Stimulated activated naive CD4-positive, alpha-beta T cell treated with Interleukin-2 at 50 U/mL for 16 hours (primary cell): ENCODE data around the gene ACOT7.
"Not testable (repeated sequence)": the region's sequence is repeated elsewhere in the genome, so short reads cannot be mapped to it uniquely, and the experiment has no call there.

Source experiments
- DNase-seq: peaks from one replicate; lab custom pipeline; 2025; lab: John Stamatoyannopoulos, UW

ACOT7 gene, protein sequence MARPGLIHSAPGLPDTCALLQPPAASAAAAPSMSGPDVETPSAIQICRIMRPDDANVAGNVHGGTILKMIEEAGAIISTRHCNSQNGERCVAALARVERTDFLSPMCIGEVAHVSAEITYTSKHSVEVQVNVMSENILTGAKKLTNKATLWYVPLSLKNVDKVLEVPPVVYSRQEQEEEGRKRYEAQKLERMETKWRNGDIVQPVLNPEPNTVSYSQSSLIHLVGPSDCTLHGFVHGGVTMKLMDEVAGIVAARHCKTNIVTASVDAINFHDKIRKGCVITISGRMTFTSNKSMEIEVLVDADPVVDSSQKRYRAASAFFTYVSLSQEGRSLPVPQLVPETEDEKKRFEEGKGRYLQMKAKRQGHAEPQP

DNA sequence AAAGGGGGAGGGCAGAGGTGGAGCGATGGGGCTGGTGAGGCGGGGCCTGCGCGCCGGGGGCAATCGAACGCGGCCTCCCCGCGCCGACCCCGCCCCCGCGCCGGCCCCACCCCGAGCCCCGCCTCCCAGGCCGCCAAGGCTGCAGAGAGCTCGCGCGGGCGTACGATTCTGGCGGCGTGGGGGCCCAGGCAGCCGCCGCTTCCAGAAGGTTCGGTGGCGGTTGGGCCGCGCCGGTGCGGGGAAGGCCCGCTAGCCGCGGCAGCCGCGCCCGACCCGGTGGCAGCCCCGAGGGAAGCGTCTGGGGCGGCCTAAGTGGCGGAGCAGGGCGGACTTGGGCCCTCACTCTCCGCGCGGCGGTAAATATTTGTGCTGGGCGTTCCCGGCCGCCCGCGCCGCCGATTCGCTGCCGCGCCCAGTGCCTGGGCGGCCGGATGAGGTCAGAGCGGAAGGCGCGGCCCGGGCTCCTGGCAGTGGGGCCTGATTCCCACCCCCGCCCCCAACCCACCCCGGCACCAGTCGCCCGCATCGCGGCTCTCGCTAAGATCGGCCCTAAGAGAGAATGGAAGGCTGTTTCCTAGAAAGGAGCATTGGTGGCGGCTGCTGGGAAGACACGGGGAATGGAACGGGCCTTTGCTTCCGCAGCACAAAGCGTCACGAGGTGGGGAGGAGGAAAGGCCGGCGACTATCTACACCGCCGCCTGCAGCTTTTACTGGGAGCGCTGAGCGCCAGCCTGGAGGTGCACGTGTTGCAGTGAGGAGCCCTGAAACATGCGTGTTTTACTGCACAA, at the start of gene ACOT7:
Gene ACOT7 (minus strand): TSS at position 368 of the 788 bp plus-strand sequence. CDS start 368 bp downstream, outside the sequence.
- DNase-seq = peak; percentile 92

DNA sequence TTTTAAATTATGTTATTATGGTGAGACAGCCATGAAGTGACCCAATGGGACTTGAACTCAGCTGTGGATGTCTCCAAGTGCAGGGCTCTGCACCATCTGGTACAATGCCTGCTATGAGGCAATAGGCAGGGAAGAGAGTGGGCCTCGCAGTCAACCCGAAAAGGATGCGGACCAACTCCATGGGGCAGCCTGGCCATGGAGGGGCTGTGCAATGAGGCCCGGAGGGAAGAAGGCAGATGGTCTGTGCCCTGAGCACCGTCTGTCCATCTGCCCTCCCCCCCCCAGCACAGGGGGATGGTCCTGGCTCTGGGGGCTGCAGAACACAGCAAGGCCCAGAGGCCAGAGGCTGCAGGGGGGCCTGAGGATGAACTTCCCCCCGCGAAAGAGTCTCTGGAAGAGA, 48.0 kb upstream of the ACOT7 start:
- DNase-seq = no peak

DNA sequence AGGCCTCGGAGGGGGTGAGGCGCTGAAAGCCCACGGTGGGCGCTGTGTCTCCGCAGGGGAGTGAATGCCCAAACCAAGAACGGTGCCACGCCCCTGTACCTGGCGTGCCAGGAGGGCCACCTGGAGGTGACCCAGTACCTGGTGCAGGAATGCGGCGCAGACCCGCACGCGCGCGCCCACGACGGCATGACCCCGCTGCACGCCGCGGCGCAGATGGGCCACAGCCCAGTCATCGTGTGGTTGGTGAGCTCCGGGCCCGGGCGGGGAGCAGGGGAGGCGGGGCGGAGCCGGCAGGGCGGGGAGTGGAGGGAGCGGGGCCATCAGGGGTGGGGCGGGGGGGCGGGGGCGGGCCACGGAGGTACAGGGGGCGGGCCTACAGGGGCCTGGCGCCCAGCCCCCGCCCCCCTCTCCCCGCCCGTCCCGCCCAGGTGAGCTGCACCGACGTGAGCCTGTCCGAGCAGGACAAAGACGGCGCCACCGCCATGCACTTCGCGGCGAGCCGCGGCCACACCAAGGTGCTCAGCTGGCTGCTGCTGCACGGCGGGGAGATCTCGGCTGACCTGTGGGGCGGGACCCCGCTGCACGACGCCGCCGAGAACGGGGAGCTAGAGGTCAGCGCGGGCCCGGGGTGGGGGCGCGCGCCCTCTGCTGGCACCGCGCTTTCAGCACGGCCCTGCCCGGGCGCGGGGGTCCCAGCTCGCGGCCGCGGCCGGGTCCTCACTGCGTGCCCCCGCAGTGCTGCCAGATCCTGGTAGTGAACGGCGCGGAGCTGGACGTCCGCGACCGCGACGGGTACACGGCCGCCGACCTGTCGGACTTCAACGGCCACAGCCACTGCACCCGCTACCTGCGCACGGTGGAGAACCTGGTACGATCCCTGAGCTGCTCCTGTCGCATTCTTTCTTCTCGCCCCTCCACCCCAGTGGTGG, 46.9 kb upstream of the ACOT7 start:
- DNase-seq = peak; percentile 79

DNA sequence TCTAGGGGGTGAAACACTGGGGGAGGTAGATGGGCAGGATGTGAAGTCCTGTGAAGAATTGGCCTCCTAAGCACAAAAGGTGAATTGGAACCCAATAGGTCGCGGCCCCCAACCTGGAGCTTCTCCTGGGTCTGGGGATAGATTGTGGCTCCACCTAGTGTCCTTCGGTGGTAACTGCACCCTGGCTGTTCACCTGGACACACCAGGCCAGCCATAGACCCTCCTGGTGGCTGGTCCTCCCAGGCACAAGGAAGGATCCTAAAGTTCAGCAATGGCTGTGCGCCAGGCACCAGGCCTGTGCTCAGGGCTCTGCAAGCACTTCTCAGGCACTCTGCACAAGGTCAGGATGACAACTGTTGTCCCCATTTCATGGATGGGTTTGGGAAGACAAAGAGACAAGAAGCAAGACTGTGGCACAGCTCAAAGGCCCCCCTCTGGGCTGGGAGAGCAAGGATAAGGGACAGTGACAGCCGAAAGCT, 44.5 kb upstream of the ACOT7 start:
- DNase-seq = peak; percentile 62

DNA sequence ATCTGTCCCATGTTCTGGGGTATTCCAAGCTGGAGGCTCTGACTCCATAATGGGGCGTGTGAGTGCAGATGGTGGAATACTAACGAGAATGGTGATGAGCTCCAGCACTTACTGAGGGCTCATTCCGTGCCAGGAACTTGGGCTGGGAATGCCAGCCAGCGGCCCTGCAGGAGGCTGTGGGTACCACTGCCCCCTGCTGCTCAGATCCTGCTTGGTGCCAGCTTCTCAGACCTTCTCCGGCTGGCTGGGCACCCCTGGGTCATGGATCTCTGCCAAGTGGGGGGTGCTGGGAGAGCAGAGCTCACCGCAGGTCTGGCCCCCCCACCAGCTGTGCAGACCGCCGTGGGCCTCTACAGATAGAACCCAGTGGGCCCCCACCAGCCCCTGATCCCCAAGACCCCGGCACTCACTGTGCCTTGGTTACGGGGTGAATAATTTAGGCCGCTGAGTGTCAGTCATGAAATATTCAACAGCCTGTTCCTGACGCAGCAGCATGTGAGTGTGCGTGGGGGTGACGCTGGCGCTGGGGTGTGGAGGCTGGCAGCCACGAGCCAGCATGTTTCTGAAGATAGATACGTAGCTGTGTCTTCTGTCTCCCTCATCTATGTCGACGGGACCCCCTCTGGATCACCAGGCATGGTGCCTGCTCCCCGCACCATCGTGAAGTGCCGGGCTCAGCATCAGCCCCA, 43.6 kb upstream of the ACOT7 start:
- DNase-seq = not testable (repeated sequence)

DNA sequence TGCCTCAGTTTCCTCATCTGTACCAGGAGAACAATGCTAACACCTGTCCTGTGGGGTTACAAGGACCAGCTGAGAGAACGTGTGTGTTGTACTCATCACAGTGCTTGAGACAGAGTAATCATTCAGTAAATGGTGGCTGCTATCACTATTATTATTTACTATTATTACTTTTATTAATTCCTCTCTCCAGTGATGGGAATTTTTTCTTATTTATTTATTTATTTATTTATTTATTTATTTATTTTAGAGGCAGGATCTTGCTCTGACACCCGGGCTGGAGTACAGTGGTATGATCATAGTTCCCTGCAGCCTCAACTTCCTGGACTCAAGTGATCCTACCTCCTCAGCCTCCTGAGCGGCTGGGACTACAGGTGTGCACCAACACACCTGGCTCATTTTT, 42.7 kb upstream of the ACOT7 start:
- not testable (repeated sequence) for DNase-seq

DNA sequence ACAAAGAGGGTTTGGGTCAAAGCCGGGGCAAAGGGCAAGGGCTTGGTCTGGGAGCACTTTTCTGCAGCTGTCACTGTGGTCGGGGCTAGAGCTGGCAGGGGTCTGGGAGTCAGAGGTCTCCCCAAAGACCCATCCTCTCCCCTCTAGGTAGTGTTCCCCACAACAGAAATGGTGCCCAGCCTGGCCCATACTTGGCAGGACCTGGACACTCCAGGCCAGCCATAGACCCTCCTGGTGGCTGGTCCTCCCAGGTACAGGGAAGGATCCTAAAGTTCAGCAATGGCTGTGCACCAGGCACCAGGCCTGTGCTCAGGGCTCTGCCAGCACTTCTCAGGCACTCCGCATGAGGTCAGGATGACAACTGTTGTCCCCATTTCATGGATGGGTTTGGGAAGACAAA, 42.0 kb upstream of the ACOT7 start:
- DNase-seq = no peak

DNA sequence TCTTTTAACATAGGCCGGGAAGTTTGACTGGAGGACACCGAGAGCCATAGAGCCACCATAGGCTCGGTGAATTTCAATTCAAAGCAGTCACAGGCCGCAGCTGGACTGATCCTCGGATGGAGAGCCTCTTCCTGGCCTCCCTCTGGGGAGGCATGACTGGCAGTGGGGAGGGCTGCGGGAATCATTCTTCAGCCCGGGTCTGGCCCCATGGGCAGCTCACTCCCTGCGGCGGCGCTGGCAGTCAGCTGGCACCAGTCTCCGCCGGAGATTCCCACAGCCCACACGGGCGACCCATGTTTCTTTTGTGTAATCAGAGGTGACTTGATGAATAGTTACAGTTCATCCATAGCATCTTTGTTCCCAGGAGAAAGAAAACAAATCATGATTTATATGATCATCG, 41.6 kb upstream of the ACOT7 start:
- no peak for DNase-seq

DNA sequence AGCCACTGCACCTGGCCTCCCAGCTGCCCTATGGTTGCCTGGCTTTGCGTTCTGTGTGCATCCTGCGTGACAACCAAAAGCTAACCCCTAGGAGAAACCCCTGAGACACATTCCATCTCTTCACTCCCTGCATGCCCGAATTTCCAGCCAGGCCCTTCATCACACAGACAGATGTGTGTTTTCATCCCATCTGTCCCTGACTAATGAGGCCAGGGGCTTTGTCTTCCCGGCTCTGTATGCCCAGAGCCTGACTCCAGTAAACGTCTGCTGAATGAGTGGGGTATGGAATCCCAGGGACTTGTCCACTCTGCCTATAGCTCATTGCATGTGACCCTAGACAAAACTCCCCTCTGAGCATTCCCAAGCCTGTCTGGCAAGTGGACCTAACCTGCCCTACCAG, 40.6 kb upstream of the ACOT7 start:
- DNase-seq = no peak

DNA sequence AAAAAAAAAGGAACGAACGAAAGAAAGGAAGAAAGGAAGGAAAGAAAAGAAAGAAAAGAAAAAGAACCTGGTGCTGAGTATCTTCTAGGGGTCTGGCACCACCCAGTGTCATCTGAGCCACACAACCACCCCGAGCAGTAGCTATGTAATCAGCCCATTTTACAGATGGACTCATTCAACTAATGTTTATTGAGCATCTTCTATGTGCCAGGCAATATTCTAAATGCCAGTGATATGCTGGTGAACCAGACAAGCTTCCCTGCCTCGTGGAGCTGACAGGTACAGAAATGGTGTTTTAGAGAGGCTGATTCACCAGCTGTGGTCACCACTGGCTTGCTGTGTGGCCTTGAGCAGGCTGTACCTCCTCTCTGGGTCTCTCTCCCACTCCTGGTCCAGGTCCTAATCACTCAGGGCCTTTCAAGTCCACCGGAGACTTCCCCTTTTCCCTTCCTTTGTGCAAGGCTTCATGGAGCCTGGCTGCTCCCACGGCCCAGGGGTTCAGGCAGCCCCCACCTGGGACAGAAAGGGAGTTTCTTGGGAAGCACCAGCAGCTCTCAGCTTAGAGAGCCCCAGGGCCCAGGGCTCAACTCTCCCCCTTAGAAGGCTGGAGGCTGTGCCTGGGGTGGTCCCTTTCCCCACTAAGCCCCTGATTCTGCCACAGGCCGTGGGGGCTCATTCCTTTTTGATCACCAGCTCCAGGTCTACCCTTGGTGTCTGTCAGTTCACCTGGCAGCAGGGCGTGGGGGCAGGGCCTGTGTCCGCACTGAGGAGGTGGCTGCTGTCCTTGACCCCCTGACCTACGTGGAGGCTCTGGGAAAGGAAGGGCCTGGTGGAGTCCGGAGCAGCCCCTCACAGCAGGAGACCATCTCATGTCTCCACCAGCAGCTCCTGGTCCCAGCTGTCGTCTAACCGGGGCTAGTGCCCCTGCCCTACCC, 38.3 kb upstream of the ACOT7 start:
- DNase-seq = not testable (repeated sequence)

DNA sequence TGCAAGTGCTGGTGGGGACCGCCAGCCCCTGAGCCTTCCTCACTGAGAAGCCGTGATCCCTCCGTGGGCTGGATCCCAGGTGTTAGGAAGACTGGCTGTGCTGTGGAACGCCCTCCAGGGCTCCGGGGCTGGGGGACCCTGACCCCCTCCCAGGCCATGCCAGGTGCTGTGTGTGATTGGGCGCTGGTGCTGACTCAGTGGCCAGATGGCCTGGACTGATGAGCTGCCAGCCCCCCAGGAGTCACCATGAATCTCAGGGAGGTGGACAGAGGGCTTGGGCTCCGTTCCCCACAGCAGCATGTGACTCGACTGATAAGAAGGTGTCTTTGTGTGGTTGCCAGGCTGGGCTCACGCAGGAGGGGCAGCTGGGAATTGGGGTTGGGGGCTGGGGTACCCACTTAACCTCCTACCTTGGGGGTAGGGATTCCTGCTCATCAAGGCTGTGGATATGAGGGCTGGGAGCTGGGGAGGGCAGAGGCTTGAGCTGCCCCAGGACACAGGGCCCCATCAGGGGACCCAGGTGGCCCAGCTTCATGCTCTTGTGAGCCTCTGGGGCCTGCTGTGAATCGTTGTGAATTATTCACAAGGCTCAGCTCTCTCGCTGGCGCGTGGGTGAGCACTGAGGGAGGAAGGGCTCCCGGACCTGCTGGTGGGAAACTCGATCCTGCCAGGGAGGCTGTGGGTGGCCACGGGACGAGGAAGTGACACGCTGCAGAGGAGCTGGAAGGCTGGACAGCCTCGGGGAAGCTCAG, 36.3 kb upstream of the ACOT7 start:
- DNase-seq = not testable (repeated sequence)

DNA sequence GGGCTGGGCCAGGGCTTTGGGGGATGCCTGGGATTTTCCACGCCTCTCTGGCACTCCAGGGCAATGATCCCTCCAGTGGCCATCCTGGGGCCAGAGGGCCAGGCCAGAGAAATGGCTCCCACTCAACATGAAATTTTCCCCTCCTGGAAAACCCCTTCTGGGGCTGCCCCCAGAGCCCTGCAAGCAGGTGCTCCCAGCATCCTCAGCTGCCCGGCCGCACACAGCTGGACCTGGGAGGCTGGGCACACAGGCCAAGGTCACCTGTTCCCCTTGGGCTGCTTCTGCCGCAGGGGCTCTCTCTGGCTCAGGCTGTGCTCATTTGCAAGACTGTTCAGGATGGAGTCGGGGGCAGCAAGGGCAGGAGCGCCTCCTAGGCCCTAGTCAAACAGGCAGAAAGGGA, 34.9 kb upstream of the ACOT7 start:
- not testable (repeated sequence) for DNase-seq

DNA sequence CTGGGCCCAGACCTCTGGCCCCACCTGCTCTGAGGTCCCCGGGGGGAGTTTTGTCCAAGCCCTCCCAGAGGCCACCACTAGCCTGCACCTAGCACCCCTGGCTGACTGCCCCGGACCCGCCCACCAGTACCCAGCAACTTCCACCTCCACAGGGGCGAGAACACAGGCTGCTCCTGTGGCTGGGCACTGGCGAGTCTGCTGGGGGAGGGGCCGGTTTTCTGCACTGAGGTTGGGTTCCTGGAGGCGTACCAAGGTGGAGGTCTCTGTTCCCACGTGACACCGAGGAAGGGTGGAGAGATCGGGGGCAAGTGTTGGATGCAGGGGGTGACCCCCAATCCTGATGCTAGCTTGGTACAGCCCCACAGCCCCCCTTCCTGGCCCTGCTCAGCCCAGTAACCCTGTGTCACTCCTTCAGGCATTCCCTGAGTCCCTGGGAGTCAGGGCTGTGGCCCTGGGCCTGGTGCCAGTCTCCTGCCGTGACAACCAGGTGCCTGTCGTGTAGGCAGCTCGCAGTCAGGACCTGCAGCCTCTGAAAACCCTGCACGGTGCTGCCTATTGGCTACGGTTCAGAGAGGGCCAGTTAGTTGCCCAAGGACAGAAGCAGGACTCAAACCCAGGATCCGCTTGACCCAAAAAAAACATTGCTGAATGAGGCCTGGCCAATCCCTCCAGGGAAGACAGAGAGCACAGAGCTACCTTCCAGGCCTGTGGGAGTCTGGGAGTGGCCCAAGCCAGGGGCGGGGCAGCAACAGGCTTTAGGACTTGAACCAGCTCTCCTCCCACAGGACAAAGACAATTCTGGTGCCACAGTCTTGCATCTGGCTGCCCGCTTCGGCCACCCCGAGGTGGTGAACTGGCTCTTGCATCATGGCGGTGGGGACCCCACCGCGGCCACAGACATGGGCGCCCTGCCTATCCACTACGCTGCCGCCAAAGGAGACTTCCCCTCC, 34.1 kb upstream of the ACOT7 start:
- no peak for DNase-seq

DNA sequence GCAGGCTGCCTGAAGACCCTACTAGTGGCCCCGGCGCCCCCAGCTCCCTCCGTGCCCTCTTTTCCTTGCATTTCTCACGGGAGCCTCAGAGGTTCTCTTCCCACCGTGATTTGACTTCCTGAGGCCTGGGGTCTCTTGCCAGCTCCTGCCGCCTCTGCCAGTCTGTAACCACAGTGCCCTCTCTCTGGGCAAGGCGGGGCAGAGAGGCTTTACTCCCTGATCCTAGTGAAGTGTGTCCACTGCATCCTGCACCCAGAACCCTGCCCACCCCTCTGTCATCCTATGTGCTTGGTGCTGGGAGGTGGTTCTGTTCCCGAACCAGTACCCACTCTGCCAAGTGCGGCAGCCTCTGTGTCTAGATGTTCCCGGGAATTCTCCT, 33.4 kb upstream of the ACOT7 start:
- no peak for DNase-seq

DNA sequence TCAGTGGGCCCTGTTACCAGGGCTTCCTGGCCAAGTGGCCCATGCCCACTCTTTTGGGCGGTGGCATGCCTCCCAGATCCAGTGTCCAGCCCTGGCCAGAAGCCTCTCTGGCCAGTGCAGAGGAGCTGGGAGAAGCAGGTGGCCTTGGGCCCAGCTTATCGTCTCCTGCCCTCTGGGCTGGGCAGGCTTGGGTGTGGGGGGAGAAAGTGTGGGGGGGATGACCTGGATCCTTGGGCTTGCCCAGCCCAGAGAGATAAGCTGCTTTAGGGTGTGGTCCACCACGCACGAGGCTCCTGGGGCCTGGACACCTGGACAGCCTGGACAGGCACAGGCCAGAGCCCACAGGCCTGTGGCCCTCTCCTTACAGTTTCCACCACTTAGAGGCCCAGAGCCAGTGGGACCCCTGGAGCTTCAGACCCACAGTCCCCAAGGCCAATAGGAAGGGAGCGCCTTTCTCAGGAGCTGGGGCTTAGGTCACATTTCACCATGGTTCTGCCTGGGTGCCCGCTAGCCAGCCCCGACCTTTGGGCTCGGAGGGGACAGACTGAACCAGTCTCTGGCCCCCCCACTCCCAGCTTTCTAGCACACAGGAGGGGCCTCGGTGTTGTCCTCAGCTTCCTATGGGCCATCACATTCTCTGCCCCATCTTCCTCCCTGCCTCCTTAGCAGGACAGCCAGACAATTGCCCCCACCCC, 32.9 kb upstream of the ACOT7 start:
- no peak for DNase-seq

DNA sequence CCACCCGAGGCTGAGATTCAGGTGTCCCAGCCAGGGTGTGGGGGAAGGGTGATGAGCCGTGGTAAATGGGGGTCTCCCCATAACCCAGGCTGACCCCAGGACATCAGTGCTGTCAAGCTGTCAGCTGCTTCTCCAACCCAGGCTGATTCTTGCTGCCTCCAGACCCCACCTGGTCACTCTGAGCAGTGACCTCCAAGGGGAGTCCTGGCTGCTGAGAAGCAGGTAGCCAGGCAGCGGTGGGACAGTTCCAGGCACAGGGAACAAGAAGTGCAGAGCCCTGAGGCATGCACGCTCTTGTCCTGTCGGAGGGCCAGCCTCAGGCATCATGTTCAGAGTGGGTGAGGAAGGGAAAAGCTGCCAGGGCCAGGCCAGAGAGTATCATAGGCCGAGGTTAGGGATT, 32.1 kb upstream of the ACOT7 start:
- no peak for DNase-seq

DNA sequence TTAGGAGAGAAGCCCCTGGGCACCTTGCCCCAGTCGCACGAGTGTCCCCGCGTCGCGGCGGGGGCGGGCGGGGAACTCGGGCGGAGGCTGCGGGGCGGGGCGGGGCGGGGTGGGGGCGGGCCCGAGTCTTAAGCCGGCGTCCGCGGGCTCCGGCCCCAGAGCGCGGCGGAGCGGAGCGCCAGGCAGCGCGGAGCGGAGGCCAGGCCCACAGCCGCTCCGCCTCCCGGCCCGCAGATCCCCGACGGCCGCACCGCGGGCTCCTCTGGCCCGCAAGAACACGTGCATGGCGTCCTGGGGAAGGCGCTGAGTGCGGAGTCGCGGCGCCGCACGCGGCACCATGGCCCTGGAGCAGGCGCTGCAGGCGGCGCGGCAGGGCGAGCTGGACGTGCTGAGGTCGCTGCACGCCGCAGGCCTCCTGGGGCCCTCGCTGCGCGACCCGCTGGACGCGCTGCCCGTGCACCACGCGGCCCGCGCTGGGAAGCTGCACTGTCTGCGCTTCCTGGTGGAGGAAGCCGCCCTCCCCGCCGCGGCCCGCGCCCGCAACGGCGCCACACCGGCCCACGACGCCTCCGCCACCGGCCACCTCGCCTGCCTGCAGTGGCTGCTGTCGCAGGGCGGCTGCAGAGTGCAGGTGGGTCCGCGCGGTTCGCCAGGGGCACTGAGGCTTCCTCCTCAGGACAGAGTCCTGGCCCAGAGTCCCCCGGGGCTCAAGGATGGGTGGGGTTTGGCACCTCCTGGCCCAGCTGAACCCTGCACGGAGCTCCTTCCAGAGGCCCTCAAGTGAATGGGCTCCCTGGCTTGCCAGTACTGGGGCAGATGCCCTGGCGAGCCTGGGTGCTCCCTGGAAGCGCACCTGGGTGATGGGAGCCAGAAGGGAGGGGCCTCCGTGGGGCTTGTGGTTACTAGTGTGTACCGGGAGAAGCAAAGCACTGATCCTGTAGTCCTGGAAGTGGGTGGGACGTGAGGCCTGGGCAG, 31.3 kb upstream of the ACOT7 start, which contains the start of gene ESPN:
Gene ESPN (plus strand): TSS at position 158 of the 975 bp plus-strand sequence. CDS start 180 bp downstream, at position 338.
- DNase-seq = no peak
